GM18858 (cell line): Measurements from ENCODE around the gene ABHD11.
"Not testable (repeated sequence)": the region's sequence is repeated elsewhere in the genome, so short reads cannot be mapped to it uniquely, and the experiment has no call there.

Experiments
- ATAC-seq: cut with Tn5 transposase; IDR thresholded peaks from one replicate; pipeline ENCODE4 v1.9.1; 2021; ENCODE audit not compliant: unreplicated experiment

The ABHD11 gene

DNA sequence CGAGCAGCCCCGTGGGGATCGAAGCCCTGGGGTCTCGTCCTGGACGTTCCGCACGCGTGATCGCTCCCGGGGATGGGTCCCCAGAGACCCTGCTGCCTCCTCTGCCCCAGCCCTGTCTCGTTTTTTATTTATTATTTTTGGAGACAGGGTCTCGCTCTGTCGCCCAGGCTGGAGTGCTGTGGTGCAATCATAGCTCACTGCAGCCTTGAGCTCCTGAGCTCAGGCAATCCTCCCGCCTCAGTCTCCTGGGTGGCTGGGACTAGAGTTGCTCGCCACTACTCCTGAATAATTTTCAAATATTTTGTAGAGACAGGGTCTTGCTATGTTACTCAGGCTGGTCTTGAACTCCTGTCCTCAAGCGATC is 18.8 kb downstream of the ABHD11 start:
- no peak for ATAC-seq

DNA sequence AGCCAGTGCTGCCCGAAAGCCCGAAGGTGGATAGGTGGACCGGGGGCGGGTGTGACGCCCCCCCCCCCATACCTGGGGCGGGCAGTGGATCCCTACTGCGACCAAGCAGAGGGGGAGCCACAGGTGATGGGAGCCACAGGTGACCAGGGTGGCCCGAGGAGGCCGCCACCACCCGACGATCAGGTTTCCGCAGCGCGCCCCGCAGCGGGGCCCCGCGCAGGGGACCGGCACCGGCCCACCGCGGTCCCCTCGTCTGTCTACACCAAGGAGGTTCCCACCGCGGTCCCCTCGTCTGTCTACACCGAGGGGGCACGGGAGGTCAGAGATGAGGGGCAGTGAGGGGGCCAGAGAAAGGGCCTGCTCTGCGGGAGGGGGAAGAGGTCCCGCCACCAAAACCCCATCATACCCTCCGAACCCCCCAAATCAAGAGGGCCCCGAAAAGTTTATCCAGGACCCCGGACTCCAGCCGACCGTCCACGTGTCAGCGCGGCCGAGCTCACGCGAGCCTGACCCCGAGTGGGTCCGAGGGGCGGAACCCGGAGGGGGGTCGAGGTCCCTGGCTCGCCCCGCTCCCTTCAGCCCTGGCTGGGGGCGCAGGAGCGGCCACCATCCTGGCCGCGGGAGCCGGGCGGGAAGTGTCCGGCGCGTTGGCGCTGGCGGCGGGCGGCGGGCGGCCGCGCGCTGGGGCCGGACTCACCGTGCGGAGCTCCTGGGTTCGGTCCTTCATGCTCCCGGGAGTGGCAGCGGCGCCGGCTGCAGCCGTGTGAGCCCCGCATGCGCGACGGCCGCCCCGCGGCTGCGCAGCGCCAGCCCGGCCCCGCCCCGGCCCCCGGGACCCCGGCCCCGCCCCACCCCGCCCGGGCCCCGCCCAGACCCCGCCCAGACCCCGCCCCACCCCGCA is 19.4 kb downstream of the ABHD11 start, which contains the start of gene STX1A:
Gene STX1A, minus strand, starts transcription at position 765 of the 901 bp plus-strand sequence. Its CDS starts 38 bp downstream, at position 727.
- ATAC-seq = no peak

GRCh38 chr7:73718438-73718881 is 20.1 kb downstream of the ABHD11 start:
- ATAC-seq = no peak

- ATAC-seq = no peak
These were observed 20.6 kb downstream of the ABHD11 start for GRCh38 chr7:73717991-73718405.

- no peak for ATAC-seq
These were observed 21.4 kb downstream of the ABHD11 start for GRCh38 chr7:73717025-73717807.

- no peak for ATAC-seq
These were observed 22.2 kb downstream of the ABHD11 start for GRCh38 chr7:73716318-73716890.

GRCh38 chr7:73715648-73716317 is 22.8 kb downstream of the ABHD11 start:
- no peak for ATAC-seq

GRCh38 chr7:73713319-73713718 is 25.3 kb downstream of the ABHD11 start:
- not testable (repeated sequence) for ATAC-seq

DNA sequence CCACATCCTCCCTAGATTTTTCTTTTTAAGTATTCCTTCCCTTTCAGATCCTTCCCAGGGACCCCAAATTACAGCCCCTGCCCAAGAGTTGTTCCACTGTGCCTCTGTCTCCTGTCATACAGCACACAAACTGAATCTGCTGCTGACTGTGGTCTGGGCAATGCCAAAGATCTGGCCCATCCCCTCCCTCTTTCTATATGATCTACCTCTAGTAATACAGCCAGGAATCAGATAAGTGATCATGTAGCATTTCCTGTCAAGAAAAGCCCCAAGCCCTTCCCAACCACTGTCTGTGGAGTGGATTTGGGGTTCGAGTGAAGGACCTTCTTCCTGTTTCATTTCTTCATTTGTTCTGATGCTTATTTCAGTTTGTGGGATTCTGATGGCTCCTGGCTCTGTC is 25.8 kb downstream of the ABHD11 start:
- no peak for ATAC-seq

DNA sequence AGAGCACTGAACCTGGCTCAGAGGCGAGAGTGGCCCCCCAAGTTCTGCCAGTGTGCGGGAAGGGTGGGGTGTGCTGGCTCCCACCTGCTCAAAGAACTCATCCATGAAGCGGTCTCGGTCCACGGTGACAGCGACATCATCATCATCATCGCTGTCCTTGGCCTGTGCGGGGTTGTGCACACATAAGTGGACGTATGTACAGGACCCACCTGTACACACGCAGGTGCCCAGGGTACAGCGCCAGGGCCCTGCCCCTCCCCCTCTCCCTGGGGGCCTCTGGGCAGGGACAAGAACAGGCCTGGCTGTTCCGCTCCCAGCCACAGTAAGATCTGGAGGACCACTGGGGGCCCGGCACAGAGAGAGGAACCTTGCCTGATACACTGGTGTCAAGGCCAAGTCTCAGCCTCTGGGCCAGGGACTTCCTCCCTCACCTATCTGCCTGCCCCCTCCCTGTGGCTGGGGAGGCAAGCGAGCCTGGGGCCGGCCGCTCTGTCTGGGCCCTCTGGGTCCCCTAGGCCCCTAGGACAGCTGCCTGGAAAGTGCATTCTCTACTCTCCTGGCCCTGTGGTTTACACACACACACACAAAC is 29.5 kb downstream of the ABHD11 start:
- ATAC-seq = no peak

DNA sequence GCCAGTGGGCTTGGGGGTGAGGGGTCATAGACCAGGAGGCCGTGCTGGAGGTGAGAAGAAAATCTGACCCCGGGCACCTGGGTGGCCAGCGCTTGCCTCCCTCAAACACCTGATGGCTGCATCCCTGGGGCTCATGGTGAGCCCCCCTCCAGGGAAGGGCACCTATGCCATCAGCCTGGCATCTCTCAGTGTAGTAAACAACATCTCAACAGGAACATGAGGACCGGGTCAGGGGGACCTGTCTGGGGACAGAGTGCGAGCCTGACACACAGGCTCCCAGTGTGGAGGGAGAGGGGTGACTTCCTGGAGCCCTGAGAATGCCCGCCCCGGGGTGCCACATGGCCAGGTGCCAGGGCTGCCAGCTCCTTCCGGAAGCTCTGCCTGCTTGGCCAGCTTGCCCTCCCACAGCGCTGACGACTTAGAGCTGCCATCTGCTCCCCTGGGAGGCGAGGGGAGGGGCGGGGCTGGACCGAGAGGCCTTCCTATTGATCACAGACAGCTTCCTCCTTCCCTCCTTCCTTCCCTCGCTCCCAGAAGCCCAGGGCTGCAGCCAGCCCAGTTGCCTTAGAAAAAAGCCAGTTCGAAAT is 31.5 kb downstream of the ABHD11 start:
- no peak for ATAC-seq

DNA sequence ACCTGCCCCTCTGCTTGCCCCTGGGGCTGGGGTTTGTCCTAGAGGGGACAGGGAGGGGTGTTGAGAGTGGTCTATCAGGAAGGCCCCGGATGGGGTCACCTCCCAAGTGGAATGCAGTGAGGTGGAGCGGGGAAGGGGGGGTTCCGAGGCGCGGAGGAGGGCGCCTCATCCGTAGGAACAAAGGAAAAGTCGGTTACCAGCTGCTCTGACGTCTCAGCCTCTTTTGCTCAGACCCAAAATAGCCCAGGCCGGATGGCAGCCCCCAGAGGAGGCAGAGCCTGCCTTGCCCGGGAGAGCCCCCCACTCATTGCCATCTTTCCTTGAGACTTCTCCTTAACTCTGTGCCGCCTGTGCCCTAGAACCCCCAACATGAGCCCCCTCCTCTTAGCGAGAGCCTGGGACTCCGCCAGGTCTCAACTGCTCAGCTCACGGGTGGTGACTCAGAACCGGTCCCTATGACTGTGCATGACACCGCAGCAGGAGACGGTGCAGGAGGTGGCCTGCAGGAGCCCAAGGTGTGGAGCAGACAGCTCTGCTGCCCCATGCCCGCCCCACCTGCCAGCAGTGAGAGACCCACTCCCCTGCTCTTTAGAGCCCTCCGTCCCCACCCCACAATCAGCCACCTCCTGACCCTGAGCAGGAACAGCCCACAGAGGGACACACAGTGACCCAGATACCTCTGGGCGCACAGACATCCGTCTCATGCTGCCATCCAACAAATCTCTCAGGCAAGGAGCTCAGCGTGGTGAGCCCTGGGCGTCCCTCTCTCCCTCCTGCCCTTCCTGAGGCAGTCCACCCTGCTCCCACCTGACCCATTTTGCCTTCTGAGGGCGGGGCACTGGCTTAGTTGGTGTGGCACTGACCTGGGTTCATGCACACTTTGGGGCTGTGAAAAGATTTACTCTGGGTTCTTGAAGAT is 32.2 kb downstream of the ABHD11 start:
- ATAC-seq = no peak

- no peak for ATAC-seq
These were observed 33.1 kb downstream of the ABHD11 start for GRCh38 chr7:73705551-73705920.

GRCh38 chr7:73704640-73705550 is 33.7 kb downstream of the ABHD11 start:
- no peak for ATAC-seq

DNA sequence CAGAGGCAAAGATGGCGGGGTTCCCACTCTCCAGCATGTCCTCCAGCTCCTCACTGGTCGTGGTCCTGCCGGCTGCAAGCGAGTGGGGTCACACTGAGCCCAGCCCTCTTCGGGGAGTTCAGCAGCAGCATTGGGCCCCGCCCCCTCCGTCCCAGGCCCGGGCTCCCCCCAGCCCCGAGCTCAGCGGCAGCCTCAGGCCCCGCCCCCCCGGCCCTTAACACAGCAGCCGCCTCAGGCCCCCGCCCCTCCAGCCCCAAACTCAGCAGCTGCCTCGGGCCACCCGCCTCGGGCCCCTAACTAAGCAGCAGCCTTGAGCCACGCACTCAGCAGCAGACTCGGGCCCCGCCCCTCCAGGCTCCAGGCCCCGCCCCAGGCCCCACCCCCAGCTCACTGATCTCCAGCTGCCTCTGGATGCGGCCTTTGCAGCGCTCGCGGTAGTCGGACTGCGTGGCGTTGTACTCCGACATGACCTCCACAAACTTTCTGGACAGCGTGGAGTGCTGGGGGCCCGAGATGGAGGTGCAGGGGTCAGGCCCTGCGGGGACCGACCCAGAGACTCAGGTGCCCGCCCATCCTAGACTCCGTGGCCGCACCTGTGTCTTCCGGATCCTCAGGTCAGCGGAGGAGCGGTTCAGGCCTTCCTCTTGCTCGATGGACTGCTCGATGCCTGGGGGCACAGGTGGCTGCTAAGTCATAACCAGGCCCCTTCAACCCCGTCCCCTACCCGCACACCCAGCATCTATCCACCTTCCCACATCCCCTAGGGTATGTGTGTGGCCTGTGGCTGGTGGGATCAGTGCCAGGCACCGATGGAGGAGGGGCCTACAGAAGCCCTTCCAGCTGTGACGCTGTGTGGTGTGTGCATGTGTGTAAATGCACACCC is 34.6 kb downstream of the ABHD11 start:
- no peak for ATAC-seq

- no peak for ATAC-seq
These were observed 35.4 kb downstream of the ABHD11 start for GRCh38 chr7:73703225-73703624.

DNA sequence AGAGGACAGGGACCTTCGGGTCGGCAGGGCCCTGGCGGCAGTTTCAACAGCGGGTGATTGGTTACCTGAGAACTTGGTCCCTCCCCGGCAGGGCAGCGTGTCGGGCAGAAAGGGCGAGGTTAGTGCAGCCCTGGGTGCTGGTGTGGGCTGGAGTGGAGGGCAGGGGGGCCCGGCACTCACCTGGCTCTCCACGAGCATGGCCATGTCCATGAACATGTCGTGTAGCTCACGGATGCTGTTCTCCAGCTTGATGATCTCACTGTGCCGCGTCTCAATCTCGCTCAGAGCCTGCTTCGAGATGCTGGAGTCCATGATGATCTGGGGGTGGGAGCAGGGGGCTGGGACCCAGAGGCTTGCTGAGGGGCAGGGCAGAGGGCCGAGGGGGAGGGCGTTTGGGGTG is 35.9 kb downstream of the ABHD11 start:
- no peak for ATAC-seq
